DMS 273 (cell line): ENCODE results near the gene C2CD5.
"Not testable (repeated sequence)": the region's sequence is repeated elsewhere in the genome, so short reads cannot be mapped to it uniquely, and the experiment has no call there.

ENCODE experiments used
- DNase-seq: peaks from one replicate; lab custom pipeline; 2025; ENCODE audit not compliant: unreplicated experiment; lab: John Stamatoyannopoulos, UW

Gene C2CD5

DNA sequence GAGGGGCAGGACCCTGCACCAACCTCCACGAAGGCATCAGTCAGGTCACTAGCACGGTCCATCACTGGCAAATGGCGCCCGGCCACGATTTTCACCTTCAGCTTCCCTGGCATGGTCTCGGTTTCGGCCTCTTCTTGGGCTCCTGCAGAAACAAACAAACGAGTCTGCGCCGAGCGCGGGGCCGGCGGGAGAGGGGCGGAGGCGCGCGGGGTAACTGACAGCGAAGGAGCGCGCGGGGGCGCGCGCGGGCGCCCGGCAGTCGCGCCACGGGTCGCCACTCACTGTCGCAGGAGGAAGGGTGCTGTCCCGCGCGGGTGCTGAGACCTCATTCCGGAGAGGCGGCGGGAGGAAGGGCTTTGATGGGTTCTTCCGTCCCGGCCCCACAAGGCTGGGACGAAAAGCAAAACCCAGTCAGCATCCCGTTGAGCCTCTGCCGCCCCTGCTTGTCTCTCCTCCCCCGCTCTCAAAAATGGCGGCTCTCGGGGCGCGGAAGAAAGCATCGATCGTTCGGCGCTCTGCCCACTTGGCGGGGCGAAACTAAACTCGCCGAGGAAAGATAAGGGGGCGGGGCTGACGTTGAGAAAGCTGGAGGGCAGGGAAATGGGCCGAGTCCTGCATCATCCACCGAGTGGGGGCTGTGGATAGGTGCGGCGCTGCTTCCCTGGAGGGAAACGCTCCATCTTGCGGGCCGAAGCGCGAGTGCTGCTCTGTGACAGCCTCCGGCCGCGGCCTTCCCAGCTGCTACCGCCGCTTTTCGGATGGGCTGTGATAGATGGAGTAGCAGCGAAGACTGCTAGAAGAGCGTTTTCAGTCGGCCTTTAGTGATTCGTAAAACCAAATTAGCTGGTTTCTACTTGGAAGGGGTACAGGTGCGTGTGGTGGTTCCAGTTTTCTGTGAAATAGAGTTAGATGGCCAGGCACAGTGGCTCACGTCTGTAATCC lies at the start of gene C2CD5:
C2CD5 (minus strand) TSS at position 505 of the 942 bp plus-strand sequence; CDS start at position 113, 392 bp downstream.
- DNase-seq, result peak; percentile 97

- DNase-seq, result no peak
These were observed 49.5 kb upstream of the C2CD5 start for GRCh38 chr12:22593864-22594263.

GRCh38 chr12:22588817-22589216 lies 44.5 kb upstream of the C2CD5 start:
- no peak for DNase-seq

GRCh38 chr12:22578328-22578727 lies 34.0 kb upstream of the C2CD5 start:
- no peak for DNase-seq

GRCh38 chr12:22577667-22578066 lies 33.3 kb upstream of the C2CD5 start:
- DNase-seq, result no peak

GRCh38 chr12:22576473-22576872 lies 32.1 kb upstream of the C2CD5 start:
- no peak for DNase-seq

DNA sequence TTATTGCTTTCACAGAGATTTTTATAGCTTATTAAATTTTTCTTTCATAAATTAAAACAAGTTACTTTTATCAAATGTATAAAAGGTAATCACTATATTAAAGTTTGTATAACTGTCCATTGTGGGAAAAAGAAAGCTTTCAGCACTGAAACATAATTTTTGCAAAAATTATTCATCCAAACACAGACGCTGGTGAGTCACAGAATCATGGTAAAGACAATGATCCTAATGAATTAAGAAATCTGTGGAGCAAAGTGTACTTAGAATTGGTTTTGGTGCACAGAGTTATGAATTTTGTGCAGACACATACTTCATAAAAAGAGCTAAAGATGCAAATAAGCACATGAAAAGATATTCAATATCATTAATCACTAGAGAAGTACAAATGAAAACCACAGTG lies 31.7 kb upstream of the C2CD5 start:
- DNase-seq, result no peak

GRCh38 chr12:22574921-22575320 lies 30.6 kb upstream of the C2CD5 start:
- no peak for DNase-seq

DNA sequence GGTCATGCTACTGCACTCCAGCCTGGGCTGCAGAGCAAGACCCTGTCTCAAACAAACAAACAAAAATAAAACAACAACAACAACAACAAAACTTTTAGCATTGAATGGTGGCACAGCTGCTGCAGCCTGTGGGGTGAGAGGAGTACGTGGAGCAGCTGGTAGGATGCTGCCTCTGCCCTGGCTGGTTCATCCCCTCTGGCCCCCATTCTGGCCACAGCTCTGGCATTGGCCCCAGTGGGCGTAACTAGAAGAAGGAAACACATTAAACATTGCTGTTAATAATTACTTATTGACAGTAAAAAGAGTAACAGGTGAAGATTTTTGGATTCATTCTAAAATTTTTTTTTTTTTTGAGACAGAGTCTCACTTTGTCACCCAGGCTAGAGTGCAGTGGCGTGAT lies 28.8 kb upstream of the C2CD5 start:
- DNase-seq, result no peak

DNA sequence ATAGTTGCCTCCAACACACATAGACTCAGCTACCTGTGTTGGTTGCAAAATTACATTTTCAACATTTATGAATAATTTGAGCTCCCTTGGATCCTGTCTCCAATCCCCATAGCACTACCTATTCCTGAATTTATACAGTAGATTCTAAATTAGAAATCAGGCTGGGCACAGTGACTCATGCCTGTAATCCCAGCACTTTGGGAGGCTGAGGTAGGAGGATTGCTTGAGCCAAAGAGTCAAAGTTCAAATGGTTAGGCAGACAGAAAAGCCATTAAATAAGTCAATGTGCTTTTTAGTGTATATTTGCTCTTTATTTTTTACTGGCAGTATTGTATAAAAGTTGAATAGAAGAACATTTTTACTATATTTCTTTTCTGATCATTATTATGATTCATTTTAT lies 24.9 kb upstream of the C2CD5 start:
- DNase-seq, result no peak

- no peak for DNase-seq
These were observed 18.0 kb upstream of the C2CD5 start for GRCh38 chr12:22562036-22563028.

DNA sequence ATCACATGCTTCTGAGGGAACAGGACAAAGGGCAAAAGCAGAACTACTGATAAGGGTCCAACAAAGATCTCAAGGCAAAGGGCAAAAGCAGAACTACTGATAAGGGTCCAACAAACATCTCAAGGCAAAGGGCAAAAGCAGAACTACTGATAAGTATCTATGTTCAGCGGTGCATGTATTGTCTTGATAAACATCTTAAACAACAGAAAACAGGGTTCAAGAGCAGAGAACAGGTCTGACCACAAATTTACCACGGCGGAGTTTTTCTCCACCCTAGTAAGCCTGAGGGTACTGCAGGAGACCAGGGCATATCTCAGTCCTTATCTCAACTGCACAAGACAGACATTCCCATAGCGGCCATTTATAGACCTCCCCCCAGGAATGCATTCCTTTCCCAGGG lies 10.4 kb upstream of the C2CD5 start:
- not testable (repeated sequence) for DNase-seq

DNA sequence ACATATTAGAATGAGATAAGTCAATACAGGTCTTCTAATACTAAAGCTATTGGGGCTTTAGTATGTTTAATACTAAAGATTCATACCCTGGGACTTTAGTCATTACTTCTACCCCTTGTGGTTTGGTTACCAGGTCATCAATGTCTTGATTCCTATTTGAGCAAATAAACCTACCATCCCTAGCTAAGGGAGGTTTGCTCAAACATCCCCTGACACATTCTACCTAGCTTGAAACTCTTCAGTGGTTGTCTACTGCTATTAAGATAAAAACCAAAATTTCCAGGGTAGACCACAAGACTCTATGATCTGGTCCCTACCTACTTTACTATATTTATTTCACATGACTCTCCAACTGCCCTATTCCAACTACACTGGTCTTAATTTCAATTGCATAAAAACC lies 7.3 kb upstream of the C2CD5 start:
- DNase-seq, result no peak

- no peak for DNase-seq
These were observed 913 bp upstream of the C2CD5 start for GRCh38 chr12:22545255-22545654.

DNA sequence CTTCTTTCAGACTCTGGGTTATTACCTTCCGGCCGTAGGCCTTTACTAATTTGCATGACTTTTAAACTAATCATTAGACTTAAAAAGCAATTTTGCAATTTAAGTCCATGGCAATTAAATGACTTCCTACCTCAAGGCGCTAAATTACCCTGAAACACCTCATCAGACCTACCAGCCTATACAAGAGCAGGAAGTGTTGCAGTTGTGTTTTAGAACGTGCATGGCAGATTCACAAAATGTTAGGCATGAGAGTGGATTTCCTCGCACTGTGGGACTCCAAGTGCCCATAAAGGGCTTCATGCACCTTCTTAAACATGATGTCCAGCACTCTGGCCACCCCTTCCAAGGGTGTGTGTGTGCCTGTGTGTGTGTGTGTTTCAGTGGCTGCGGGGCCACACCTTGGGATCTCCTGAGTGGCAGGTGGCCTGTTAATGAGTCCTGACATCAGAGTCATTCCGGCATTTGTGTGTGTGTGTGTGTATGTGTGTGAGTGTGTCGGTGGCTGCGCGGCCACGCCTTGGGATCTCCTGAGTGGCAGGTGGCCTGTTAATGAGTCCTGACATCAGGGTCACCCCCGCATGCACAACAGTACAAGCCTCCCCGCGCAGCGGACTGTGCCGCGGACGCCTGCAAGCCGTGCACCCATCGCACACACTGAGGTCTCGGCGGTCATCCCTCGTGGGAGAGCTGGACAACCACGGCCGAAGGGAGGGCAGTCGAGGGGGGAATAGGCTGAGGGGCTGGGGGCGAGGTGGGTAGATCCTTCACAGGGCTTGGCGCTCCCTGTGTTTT lies 900 bp downstream of the C2CD5 start:
- DNase-seq, result peak; percentile 63

- no peak for DNase-seq
These were observed 2.7 kb downstream of the C2CD5 start for GRCh38 chr12:22541496-22542155.

DNA sequence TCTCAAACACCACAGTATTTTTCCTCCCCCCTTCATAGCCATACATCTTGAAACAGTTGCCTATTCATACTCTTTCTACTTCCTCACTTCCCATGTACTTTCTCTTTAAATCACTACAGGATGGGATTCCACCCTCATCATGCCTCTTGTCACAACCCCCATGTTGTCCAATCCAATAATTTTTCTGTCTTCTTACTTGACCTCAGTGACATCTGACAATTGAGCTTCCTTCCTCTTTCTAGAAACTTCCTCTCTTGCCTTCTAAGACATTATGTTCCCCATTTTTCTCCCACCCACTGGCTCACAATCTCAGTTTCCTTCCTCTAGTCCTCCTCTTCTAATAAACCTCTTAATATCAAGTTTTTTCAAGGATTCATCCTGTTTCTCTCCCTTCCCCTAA lies 5.3 kb downstream of the C2CD5 start:
- DNase-seq, result no peak

GRCh38 chr12:22538311-22538710 lies 6.0 kb downstream of the C2CD5 start:
- no peak for DNase-seq

- DNase-seq, result no peak
These were observed 7.3 kb downstream of the C2CD5 start for GRCh38 chr12:22536971-22537544.
